ENCODE measurements around the gene AAGAB. TPM values are rescaled to one million over a fixed set of nuclear protein-coding genes. Genes with fewer than 3 reads are reported as not detected.

AAGAB gene
- total and polyA plus RNA-seq, 9 donors = 18.2 to 22.5 (median 20.4) TPM

- DNase-seq = no peak
- no CpG with 5 or more reads among the region's 4 CpGs for WGBS (ENCODE audit: insufficient coverage)
- Histone ChIP-seq H3K36me3 (ENCODE audit: control insufficient read depth, insufficient read depth, low read length) (peaks cover 3% of the 10 kb centered on the region), H3K27me3 (ENCODE audit: control insufficient read depth, insufficient read depth, low read length) (no peaks in the 10 kb centered on the region), H3K4me3 (ENCODE audit: low read length) (no peak overlapping the region), H3K27ac (ENCODE audit: low read length) (no peak overlapping the region), H3K9me3 (replicated peaks; ENCODE audit: control insufficient read depth, low read depth, low read length) (no peaks in the 10 kb centered on the region), H3K4me1 (ENCODE audit: control insufficient read depth, insufficient read depth, low read length) (no peaks in the 10 kb centered on the region)
These were observed 41.6 kb downstream of the AAGAB start for GRCh38 chr15:67212684-67213367.

GRCh38 chr15:67210555-67211168, 43.8 kb downstream of the AAGAB start:
- no peaks in the 10 kb centered on the region for H3K4me1 ChIP-seq (ENCODE audit: control insufficient read depth, insufficient read depth, low read length)
- peaks cover 3% of the 10 kb centered on the region for H3K36me3 ChIP-seq (ENCODE audit: control insufficient read depth, insufficient read depth, low read length)
- DNase-seq = no peak
- H3K4me3 ChIP-seq (ENCODE audit: low read length) = no peak overlapping the region
- no peaks in the 10 kb centered on the region for H3K27me3 ChIP-seq (ENCODE audit: control insufficient read depth, insufficient read depth, low read length)
- 90% methylated on average over 5 of the region's 5 CpGs for WGBS (ENCODE audit: insufficient coverage)
- no peak overlapping the region for H3K27ac ChIP-seq (ENCODE audit: low read length)
- H3K9me3 ChIP-seq (replicated peaks; ENCODE audit: control insufficient read depth, low read depth, low read length) = no peaks in the 10 kb centered on the region

GRCh38 chr15:67208396-67208795, 46.1 kb downstream of the AAGAB start:
- H3K27me3 ChIP-seq (ENCODE audit: control insufficient read depth, insufficient read depth, low read length) = no peaks in the 10 kb centered on the region
- H3K9me3 ChIP-seq (replicated peaks; ENCODE audit: control insufficient read depth, low read depth, low read length) = no peaks in the 10 kb centered on the region
- WGBS (ENCODE audit: insufficient coverage) = no CpG with 5 or more reads among the region's 2 CpGs
- no peak overlapping the region for H3K4me3 ChIP-seq (ENCODE audit: low read length)
- peaks cover 5% of the 10 kb centered on the region for H3K36me3 ChIP-seq (ENCODE audit: control insufficient read depth, insufficient read depth, low read length)
- no peak for DNase-seq
- H3K27ac ChIP-seq (ENCODE audit: low read length) = no peak overlapping the region
- H3K4me1 ChIP-seq (ENCODE audit: control insufficient read depth, insufficient read depth, low read length) = no peaks in the 10 kb centered on the region

GRCh38 chr15:67207555-67208207, 46.8 kb downstream of the AAGAB start:
- no peak overlapping the region for H3K4me3 ChIP-seq (ENCODE audit: low read length)
- H3K27ac ChIP-seq (ENCODE audit: low read length) = no peak overlapping the region
- no peaks in the 10 kb centered on the region for H3K27me3 ChIP-seq (ENCODE audit: control insufficient read depth, insufficient read depth, low read length)
- no peaks in the 10 kb centered on the region for H3K9me3 ChIP-seq (replicated peaks; ENCODE audit: control insufficient read depth, low read depth, low read length)
- DNase-seq = no peak
- H3K36me3 ChIP-seq (ENCODE audit: control insufficient read depth, insufficient read depth, low read length) = peaks cover 5% of the 10 kb centered on the region
- H3K4me1 ChIP-seq (ENCODE audit: control insufficient read depth, insufficient read depth, low read length) = no peaks in the 10 kb centered on the region
- no CpG with 5 or more reads among the region's 3 CpGs for WGBS (ENCODE audit: insufficient coverage)

GRCh38 chr15:67202991-67203390, 51.5 kb downstream of the AAGAB start:
- WGBS (ENCODE audit: insufficient coverage) = no CpG with 5 or more reads among the region's 1 CpG
- H3K36me3 ChIP-seq (ENCODE audit: control insufficient read depth, insufficient read depth, low read length) = peaks cover 8% of the 10 kb centered on the region
- no peak overlapping the region for H3K27ac ChIP-seq (ENCODE audit: low read length)
- H3K27me3 ChIP-seq (ENCODE audit: control insufficient read depth, insufficient read depth, low read length) = no peaks in the 10 kb centered on the region
- peaks cover 16% of the 10 kb centered on the region for H3K4me1 ChIP-seq (ENCODE audit: control insufficient read depth, insufficient read depth, low read length)
- H3K4me3 ChIP-seq (ENCODE audit: low read length) = no peak overlapping the region
- no peak for DNase-seq
- no peaks in the 10 kb centered on the region for H3K9me3 ChIP-seq (replicated peaks; ENCODE audit: control insufficient read depth, low read depth, low read length)

GRCh38 chr15:67202091-67202490, 52.4 kb downstream of the AAGAB start:
- Histone ChIP-seq H3K4me1 (ENCODE audit: control insufficient read depth, insufficient read depth, low read length) (peaks cover 18% of the 10 kb centered on the region), H3K36me3 (ENCODE audit: control insufficient read depth, insufficient read depth, low read length) (peaks cover 8% of the 10 kb centered on the region), H3K27ac (ENCODE audit: low read length) (no peak overlapping the region), H3K27me3 (ENCODE audit: control insufficient read depth, insufficient read depth, low read length) (no peaks in the 10 kb centered on the region), H3K9me3 (replicated peaks; ENCODE audit: control insufficient read depth, low read depth, low read length) (no peaks in the 10 kb centered on the region), H3K4me3 (ENCODE audit: low read length) (no peak overlapping the region)
- DNase-seq = no peak
- 100% methylated on average over 1 of the region's 2 CpGs for WGBS (ENCODE audit: insufficient coverage)

- no peaks in the 10 kb centered on the region for H3K9me3 ChIP-seq (replicated peaks; ENCODE audit: control insufficient read depth, low read depth, low read length)
- H3K4me3 ChIP-seq (ENCODE audit: low read length) = no peak overlapping the region
- DNase-seq = no peak
- no peaks in the 10 kb centered on the region for H3K27me3 ChIP-seq (ENCODE audit: control insufficient read depth, insufficient read depth, low read length)
- H3K27ac ChIP-seq (ENCODE audit: low read length) = no peak overlapping the region
- H3K4me1 ChIP-seq (ENCODE audit: control insufficient read depth, insufficient read depth, low read length) = peaks cover 26% of the 10 kb centered on the region
- peaks cover 8% of the 10 kb centered on the region for H3K36me3 ChIP-seq (ENCODE audit: control insufficient read depth, insufficient read depth, low read length)
These were observed 53.3 kb downstream of the AAGAB start for GRCh38 chr15:67201136-67201535.

- Histone ChIP-seq H3K4me3 (ENCODE audit: low read length) (no peak overlapping the region), H3K9me3 (replicated peaks; ENCODE audit: control insufficient read depth, low read depth, low read length) (no peaks in the 10 kb centered on the region), H3K27ac (ENCODE audit: low read length) (no peak overlapping the region), H3K4me1 (ENCODE audit: control insufficient read depth, insufficient read depth, low read length) (peaks cover 28% of the 10 kb centered on the region), H3K27me3 (ENCODE audit: control insufficient read depth, insufficient read depth, low read length) (no peaks in the 10 kb centered on the region), H3K36me3 (ENCODE audit: control insufficient read depth, insufficient read depth, low read length) (peaks cover 8% of the 10 kb centered on the region)
- no peak for DNase-seq
- WGBS (ENCODE audit: insufficient coverage) = 54% methylated on average over 6 of the region's 8 CpGs
These were observed 54.3 kb downstream of the AAGAB start for GRCh38 chr15:67199881-67200763.

GRCh38 chr15:67199391-67199790, 55.1 kb downstream of the AAGAB start:
- Histone ChIP-seq H3K4me1 (ENCODE audit: control insufficient read depth, insufficient read depth, low read length) (peaks cover 33% of the 10 kb centered on the region), H3K9me3 (replicated peaks; ENCODE audit: control insufficient read depth, low read depth, low read length) (no peaks in the 10 kb centered on the region), H3K27ac (ENCODE audit: low read length) (no peak overlapping the region), H3K27me3 (ENCODE audit: control insufficient read depth, insufficient read depth, low read length) (no peaks in the 10 kb centered on the region), H3K4me3 (ENCODE audit: low read length) (no peak overlapping the region), H3K36me3 (ENCODE audit: control insufficient read depth, insufficient read depth, low read length) (peaks cover 9% of the 10 kb centered on the region)
- DNase-seq = no peak
- 100% methylated on average over 1 of the region's 4 CpGs for WGBS (ENCODE audit: insufficient coverage)
